ENCODE data around the gene CCDC174. TPM values are rescaled to one million over a fixed set of nuclear protein-coding genes. Genes with fewer than 3 reads are reported as not detected.

CCDC174 gene
- total and polyA plus RNA-seq, 10 of the 15 experiments (the other 5 are each of a cell fraction or from before 2014, with no cell fraction given) = 11.6 to 31.3 (median 19.1) TPM

- DNase-seq (ENCODE audit: low read depth, low spot score) (no peak), FAIRE-seq (no peak), ATAC-seq (no peak)
- in situ Hi-C loops (cut with MboI) = loop anchor here (5.0 kb wide), 1 partner anchor 287 kb away; no protein-coding TSS in a partner anchor
- H4K20me1 ChIP-seq (ENCODE audit: control insufficient read depth, insufficient read depth) = no peaks in the 10 kb centered on the region
- H3K9ac ChIP-seq (ENCODE audit: control insufficient read depth, insufficient read depth, low read length) = no peak overlapping the region
- H3K27ac ChIP-seq (ENCODE audit: control insufficient read depth, insufficient read depth) = no peak overlapping the region
- no peaks in the 10 kb centered on the region for H3K9me3 ChIP-seq (replicated peaks; ENCODE audit: control insufficient read depth, insufficient read depth, low read length)
- BruUV-seq (replicated peaks) = no TSS peak
- H3K4me1 ChIP-seq (ENCODE audit: control insufficient read depth, insufficient read depth, low read length) = no peaks in the 10 kb centered on the region
- H2AFZ ChIP-seq (ENCODE audit: control insufficient read depth, low read depth, low read length) = no peak overlapping the region
- no peak overlapping the region for H3K4me2 ChIP-seq (ENCODE audit: control insufficient read depth, insufficient read depth)
- TF ChIP-seq RB1 (IDR thresholded peaks at IDR 0.05; ENCODE audit: borderline replicate concordance) (no peak), MTA2 (IDR thresholded peaks at IDR 0.05; ENCODE audit: low read depth) (no peak), REST (IDR thresholded peaks at IDR 0.05; ENCODE audit: low read depth, low read length) (no peak), ETV6 (conservative IDR thresholded peaks at IDR 0.05 in 1 of 2, IDR thresholded peaks at IDR 0.05 in 1 of 2; ENCODE audit: borderline replicate concordance in 1 of 2, low read depth in 1 of 2) (no peak), ZNF622 (IDR thresholded peaks at IDR 0.05) (no peak), ZSCAN29 (IDR thresholded peaks at IDR 0.05) (no peak), POLR2AphosphoS2 (IDR thresholded peaks at IDR 0.05; ENCODE audit: low read depth, low read length) (no peak), NFYA (IDR thresholded peaks at IDR 0.05; ENCODE audit: borderline replicate concordance, low read depth, low read length) (no peak), ATF3 (IDR thresholded peaks at IDR 0.05; ENCODE audit: borderline replicate concordance, extremely low read depth, low read depth, low read length) (no peak), IKZF1 (conservative IDR thresholded peaks at IDR 0.05) (no peak), NR2C2 (IDR thresholded peaks at IDR 0.05; ENCODE audit: borderline replicate concordance, control insufficient read depth, insufficient read length, low read depth) (no peak), GABPA (IDR thresholded peaks at IDR 0.05; ENCODE audit: low read depth) (no peak)
- H3K36me3 ChIP-seq (ENCODE audit: control insufficient read depth in 2 of 2, insufficient read depth in 2 of 2, low read length in 1 of 2) = no peaks in the 10 kb centered on the region
- ChIA-PET RAD21 (ENCODE audit: unreplicated experiment) (interaction anchor here (1.4 to 3.6 kb wide), 3 partner anchors 37 to 286 kb away, joined by 3 to 23 read pairs (median 5); no protein-coding TSS in a partner anchor), POLR2A (no interaction called here), CTCF (interaction anchor here (0.6 to 7.5 kb wide), 5 partner anchors 10 to 286 kb away, joined by 3 to 120 read pairs (median 4); no protein-coding TSS in a partner anchor), SMC1A (ENCODE audit: uncharacterized antibody, unreplicated experiment) (interaction anchor here (0.6 to 3.9 kb wide), 7 partner anchors 16 to 309 kb away, joined by 3 to 47 read pairs (median 3); partner anchors contain the start of gene CCDC174)
- H3K4me3 ChIP-seq = no peak overlapping the region
- WGBS (ENCODE audit: insufficient coverage, insufficient replicate concordance, low lambda C conversion rate, missing lambda C conversion rate) = 27% methylated on average over 4 of the region's 4 CpGs
- intact Hi-C loops (cut with micrococcal nuclease; ENCODE audit: unreplicated experiment) = loop anchor here (1.0 to 10.0 kb wide), 2 partner anchors 130 to 146 kb away; no protein-coding TSS in a partner anchor
- no peaks in the 10 kb centered on the region for H3K79me2 ChIP-seq (ENCODE audit: control insufficient read depth, insufficient read depth, low read length)
- H3K27me3 ChIP-seq (replicated peaks in 1 of 2; ENCODE audit: control insufficient read depth in 2 of 2, insufficient read depth in 2 of 2, low read length in 1 of 2) = 0 out of 4 replicates have a peak, but pooled peaks cover 0 to 2% of the 10 kb centered on the region in 2 experiments
These were observed 16.7 kb upstream of the CCDC174 start for GRCh38 chr3:14634763-14635400.
